Fibroblast of the aortic adventitia (primary cell): Measurements from ENCODE around the gene FAM20A. TPM values are rescaled to one million over a fixed set of nuclear protein-coding genes. Genes with fewer than 3 reads are reported as not detected.

ENCODE experiments used
- DNase-seq: peaks from one replicate; pipeline ENCODE4 v3.0.0-alpha.2; 2010; ENCODE audit warnings: low read depth
- H3K4me3 ChIP-seq: 2 replicates; pipeline ENCODE4 v1.5.1; 2011; ENCODE audit warnings: low read depth, mild to moderate bottlenecking, control low read depth, low read length, moderate library complexity
- total RNA-seq: library from RNA; depleted of rRNA; stranded (reverse); fragments of >200 nt; gene quantifications from 2 replicates; pipeline ENCODE4 v1.2.3, GENCODE V29; 2012; ENCODE audit warnings: low replicate concordance
- TF ChIP-seq, protein P1 (sequence below): IDR thresholded peaks from 2 replicates; pipeline ENCODE4 v1.5.1; 2011; ENCODE audit warnings: mild to moderate bottlenecking, low read length, control low read depth, inconsistent platforms; ENCODE audit not compliant: insufficient read depth

Gene FAM20A
- total RNA-seq, 1 donor = 10.5 TPM

DNA sequence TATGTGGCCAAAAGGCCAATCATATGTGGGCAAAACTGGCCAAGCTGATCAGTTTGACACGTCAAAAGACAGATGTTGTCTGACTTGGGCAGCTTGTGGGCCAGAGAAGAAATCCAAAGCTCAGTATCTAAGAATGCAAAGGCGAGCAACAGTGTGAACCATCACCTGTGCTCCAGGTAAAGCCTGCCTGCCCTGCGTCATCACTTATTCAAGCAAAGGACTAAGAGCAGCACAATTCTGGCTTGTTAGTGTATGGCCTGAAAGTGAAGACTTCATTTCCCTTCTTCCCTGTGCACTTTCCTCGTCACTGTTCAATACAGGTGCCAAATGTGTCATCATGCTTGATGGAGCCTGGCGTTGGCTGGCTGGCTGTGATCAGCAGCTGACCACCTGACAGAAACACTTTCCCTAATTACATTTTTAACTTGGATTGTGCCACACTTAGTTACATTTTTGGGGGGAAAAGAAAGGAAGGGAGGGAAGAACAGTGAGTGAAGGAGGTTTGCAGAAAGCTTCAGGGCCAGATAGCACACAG is 4.7 kb downstream of the FAM20A start:
- no peak overlapping the region for H3K4me3 ChIP-seq
- no peak for DNase-seq
- TF ChIP-seq, protein P1, sequence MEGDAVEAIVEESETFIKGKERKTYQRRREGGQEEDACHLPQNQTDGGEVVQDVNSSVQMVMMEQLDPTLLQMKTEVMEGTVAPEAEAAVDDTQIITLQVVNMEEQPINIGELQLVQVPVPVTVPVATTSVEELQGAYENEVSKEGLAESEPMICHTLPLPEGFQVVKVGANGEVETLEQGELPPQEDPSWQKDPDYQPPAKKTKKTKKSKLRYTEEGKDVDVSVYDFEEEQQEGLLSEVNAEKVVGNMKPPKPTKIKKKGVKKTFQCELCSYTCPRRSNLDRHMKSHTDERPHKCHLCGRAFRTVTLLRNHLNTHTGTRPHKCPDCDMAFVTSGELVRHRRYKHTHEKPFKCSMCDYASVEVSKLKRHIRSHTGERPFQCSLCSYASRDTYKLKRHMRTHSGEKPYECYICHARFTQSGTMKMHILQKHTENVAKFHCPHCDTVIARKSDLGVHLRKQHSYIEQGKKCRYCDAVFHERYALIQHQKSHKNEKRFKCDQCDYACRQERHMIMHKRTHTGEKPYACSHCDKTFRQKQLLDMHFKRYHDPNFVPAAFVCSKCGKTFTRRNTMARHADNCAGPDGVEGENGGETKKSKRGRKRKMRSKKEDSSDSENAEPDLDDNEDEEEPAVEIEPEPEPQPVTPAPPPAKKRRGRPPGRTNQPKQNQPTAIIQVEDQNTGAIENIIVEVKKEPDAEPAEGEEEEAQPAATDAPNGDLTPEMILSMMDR = no peak

DNA sequence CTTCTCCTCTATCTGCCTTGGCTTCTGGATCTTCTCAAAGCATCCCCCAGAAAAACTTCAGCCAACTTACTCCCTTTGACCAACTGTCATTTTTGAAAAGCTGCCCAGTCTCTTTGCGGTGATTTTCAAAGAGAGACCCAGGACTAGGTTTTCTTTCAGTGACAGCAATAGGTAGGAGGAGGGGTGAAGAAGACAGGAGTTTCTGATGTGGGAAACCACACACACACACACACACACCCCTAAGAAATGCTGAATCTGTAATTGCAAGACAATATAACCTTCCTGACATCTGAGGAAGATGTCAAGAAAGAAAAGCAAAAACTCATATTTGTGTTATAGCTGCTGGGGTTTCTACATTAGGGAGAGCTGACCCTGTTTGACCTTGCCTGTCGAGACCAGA is 5.2 kb downstream of the FAM20A start:
- no peak overlapping the region for H3K4me3 ChIP-seq
- no peak for DNase-seq
- TF ChIP-seq, protein P1 = no peak

DNA sequence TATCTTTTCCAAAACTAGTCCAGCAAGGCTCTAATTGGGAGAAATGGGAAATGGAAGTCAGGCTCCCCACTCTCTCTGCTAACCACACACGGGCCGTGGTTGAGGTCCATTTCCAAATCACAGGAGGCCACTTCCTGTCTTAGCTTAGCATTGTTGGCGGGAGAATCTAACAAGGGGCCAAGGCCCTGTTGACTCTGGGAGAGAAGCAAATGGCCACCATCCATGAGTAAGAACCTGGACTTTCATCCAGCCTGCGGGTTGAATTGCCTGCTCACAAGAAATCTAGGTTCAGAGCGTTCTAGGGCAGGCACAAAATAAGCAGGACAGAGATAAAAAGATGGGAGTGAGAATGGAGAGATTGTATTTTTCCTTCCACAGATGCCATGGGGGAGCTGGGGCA is 5.7 kb downstream of the FAM20A start:
- H3K4me3 ChIP-seq = no peak overlapping the region
- TF ChIP-seq, protein P1 = no peak
- peak; percentile 80 for DNase-seq

DNA sequence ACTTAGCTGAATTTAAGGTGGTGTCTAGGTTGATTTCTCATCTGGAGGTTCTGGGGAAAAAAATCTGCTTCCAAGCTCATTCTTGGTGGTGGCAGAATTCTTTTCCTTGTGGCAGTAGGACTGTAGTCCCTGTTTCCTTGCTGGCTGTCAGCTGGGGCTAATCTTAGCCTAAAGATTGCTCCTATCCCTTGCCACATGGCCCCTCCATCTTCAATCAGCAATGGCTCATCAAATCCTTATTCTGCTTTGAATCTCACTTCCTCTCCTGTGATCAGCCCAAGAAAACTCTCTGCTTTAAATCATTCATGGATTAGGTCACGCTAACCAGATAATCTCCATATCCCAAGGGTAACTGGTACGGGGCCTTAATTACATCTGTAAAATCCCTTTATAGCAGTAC is 6.6 kb downstream of the FAM20A start:
- no peak overlapping the region for H3K4me3 ChIP-seq
- no peak for DNase-seq

DNA sequence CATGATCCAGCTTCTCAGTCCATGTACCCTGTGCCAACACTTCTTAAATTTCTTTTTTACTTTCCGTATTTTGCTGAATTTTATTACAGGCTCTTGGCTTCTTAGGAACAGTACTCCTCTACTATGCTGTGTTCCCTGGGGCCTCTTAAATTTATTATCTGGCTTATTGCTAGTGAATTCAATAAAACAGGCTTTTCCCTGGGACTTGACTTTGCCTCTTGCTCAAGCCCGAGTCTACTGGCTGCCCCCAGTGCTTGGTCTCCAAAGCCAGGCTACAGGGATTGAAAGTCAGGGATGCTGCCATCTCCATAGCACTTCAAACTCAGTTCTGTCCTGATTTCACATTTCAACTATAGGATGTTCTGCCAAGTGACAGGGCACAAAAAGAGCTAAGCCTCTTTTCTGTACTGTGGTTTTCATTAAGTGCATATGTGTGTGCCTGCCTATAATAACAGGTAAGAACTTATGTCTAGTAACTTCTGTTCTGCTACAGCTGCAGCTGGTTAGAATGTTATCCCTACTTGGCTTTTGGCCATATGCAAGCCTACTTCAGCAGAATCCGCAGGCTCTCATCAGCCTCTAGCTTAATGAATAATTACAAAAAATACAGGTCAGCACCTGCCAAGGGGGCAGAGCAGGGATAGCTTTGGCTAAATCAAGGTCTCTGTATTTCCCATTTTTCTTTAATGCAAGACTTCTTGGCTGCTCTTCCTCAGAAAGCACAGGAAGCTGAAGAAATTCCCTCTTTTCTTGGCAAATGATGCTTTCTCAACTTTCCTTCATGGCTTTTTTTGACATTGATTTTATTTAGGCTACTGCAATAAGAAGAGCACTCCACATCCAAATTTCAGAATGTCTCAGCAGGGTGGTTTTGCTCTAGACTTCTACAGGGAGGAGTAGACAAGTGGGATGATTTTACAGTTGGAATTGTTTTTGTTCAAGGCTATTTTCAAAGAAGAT is 8.2 kb downstream of the FAM20A start:
- DNase-seq = peak; percentile 86
- TF ChIP-seq, protein P1 = no peak
- no peak overlapping the region for H3K4me3 ChIP-seq

More for the DNA sequence above, 6.6 kb downstream of the FAM20A start:
- TF ChIP-seq, protein P1 = no peak

DNA sequence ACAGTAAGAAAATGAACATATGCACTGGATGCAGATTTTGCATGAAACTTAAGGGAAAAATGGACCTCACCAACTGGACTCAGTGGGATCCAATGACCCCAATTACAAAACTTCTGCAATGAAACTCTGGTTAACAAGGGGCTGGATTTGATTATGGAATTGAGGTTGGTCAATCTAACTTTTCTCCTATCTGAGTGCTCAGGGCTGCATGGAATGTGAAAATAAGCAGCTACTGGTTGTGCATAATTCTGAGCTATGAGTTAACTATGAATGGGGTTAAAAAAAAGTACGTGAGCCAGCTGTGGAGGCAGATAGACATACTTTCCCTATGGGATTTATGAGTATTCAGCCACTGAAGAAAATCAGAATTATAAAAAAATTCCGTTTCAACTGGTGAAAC is 9.2 kb downstream of the FAM20A start:
- no peak overlapping the region for H3K4me3 ChIP-seq
- TF ChIP-seq, protein P1 = no peak
- peak; percentile 39 for DNase-seq
